SK-N-SH treated with all-trans-retinoic acid at 6 μM for 48 hours (cell line): ENCODE measurements around the gene ANKRD60.

Experiments used
- CSDC2 ChIP-seq: fragments of 250-450 bp; sonication (Bioruptor Pico); IDR thresholded peaks from 2 replicates; pipeline ENCODE4 v1.5.0; 2020; ENCODE audit warnings: mild to moderate bottlenecking, moderate library complexity
- ISL1 ChIP-seq: fragments of 250-450 bp; sonication (Bioruptor Pico); IDR thresholded peaks from 2 replicates; pipeline ENCODE4 v2.1.2; 2022; ENCODE audit warnings: mild to moderate bottlenecking, moderate library complexity
- OSR1 ChIP-seq: fragments of 250-450 bp; sonication (Bioruptor Pico); IDR thresholded peaks from 2 replicates; pipeline ENCODE4 v1.8.0; 2022; ENCODE audit warnings: moderate library complexity, mild to moderate bottlenecking, inconsistent platforms
- SNAI2 ChIP-seq: fragments of 250-450 bp; sonication (Bioruptor Pico); IDR thresholded peaks from 2 replicates; pipeline ENCODE4 v1.5.0; 2020; ENCODE audit warnings: mild to moderate bottlenecking, moderate library complexity
- TCF4 ChIP-seq: fragments of 250-450 bp; sonication (Bioruptor Pico); IDR thresholded peaks from 2 replicates; pipeline ENCODE4 v1.8.0; 2021; ENCODE audit warnings: mild to moderate bottlenecking, moderate library complexity, borderline replicate concordance
- ZFP3 ChIP-seq: fragments of 250-450 bp; sonication (Bioruptor Pico); IDR thresholded peaks from 2 replicates; pipeline ENCODE4 v1.5.0; 2020; ENCODE audit warnings: mild to moderate bottlenecking, moderate library complexity
- ZFP30 ChIP-seq: fragments of 450-650 bp; formaldehyde crosslinking; IDR thresholded peaks from 2 replicates; pipeline ENCODE4 v1.5.0; 2022; ENCODE audit warnings: mild to moderate bottlenecking, moderate library complexity
- ZNF70 ChIP-seq: fragments of 450-650 bp; formaldehyde crosslinking; IDR thresholded peaks from 2 replicates; pipeline ENCODE4 v1.5.0; 2020; ENCODE audit warnings: mild to moderate bottlenecking, moderate library complexity
- ZNF8 ChIP-seq: fragments of 450-650 bp; formaldehyde crosslinking; IDR thresholded peaks from 2 replicates; pipeline ENCODE4 v1.5.0; 2020; ENCODE audit warnings: mild to moderate bottlenecking, moderate library complexity
- TF ChIP-seq, protein P1 (sequence below): fragments of 250-450 bp; sonication (Bioruptor Pico); IDR thresholded peaks from 2 replicates; pipeline ENCODE4 v1.8.0; 2021; ENCODE audit warnings: low read depth, mild to moderate bottlenecking, moderate library complexity, borderline replicate concordance
- TF ChIP-seq, protein P2 (sequence below): fragments of 250-450 bp; sonication (Bioruptor Pico); IDR thresholded peaks from 2 replicates; pipeline ENCODE4 v1.5.1; 2020; ENCODE audit warnings: low read depth, mild to moderate bottlenecking, moderate library complexity
- TF ChIP-seq, protein P3 (sequence below): fragments of 250-450 bp; sonication (Bioruptor Pico); IDR thresholded peaks from 2 replicates; pipeline ENCODE4 v1.8.0; 2020; ENCODE audit warnings: mild to moderate bottlenecking, moderate library complexity, borderline replicate concordance

DNA sequence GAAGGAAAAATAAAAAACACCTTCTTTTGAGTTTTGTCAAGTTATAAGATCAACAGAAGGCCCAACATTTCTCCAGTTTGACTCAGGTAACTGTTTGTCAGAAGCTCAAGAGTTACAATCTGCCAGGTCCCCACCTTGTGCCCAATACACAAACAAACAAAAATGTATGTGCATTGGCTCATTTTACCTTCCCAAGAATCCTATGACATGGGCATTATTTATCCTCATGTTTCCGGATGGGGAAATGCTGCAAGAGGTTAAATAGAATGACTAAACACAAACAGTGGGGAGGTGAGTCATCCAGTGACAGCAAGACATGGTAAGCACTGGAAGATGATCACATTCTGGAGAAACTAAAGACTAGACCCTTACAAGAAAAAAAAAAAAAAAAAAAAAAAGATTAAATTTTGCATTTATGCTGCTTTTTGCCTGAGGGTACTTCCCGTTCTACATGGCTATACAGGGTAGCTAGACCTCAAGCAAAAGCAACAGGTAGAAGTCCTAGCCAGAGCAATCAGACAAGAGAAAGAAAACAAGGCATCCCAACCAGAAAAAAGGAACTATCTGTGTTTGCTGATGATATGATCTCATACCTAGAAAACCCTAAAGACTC lies 23.6 kb upstream of the ANKRD60 start:
- TF ChIP-seq TCF4 (CRISPR knock-in tag), result no peak
- TF ChIP-seq ZFP30 (CRISPR knock-in tag), result no peak
- TF ChIP-seq, protein P1, sequence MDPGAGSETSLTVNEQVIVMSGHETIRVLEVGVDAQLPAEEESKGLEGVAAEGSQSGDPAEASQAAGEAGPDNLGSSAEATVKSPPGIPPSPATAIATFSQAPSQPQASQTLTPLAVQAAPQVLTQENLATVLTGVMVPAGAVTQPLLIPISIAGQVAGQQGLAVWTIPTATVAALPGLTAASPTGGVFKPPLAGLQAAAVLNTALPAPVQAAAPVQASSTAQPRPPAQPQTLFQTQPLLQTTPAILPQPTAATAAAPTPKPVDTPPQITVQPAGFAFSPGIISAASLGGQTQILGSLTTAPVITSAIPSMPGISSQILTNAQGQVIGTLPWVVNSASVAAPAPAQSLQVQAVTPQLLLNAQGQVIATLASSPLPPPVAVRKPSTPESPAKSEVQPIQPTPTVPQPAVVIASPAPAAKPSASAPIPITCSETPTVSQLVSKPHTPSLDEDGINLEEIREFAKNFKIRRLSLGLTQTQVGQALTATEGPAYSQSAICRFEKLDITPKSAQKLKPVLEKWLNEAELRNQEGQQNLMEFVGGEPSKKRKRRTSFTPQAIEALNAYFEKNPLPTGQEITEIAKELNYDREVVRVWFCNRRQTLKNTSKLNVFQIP (CRISPR knock-in tag), result no peak
- no peak for TF ChIP-seq OSR1 (CRISPR knock-in tag)
- TF ChIP-seq CSDC2, result no peak
- TF ChIP-seq, protein P2, sequence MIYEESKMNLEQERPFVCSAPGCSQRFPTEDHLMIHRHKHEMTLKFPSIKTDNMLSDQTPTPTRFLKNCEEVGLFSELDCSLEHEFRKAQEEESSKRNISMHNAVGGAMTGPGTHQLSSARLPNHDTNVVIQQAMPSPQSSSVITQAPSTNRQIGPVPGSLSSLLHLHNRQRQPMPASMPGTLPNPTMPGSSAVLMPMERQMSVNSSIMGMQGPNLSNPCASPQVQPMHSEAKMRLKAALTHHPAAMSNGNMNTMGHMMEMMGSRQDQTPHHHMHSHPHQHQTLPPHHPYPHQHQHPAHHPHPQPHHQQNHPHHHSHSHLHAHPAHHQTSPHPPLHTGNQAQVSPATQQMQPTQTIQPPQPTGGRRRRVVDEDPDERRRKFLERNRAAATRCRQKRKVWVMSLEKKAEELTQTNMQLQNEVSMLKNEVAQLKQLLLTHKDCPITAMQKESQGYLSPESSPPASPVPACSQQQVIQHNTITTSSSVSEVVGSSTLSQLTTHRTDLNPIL, result no peak
- no peak for TF ChIP-seq SNAI2
- TF ChIP-seq ZFP3 (CRISPR knock-in tag), result peak; percentile 57; the same call in 1 of the 2 replicates
- no peak for TF ChIP-seq ZNF8
- TF ChIP-seq, protein P3, sequence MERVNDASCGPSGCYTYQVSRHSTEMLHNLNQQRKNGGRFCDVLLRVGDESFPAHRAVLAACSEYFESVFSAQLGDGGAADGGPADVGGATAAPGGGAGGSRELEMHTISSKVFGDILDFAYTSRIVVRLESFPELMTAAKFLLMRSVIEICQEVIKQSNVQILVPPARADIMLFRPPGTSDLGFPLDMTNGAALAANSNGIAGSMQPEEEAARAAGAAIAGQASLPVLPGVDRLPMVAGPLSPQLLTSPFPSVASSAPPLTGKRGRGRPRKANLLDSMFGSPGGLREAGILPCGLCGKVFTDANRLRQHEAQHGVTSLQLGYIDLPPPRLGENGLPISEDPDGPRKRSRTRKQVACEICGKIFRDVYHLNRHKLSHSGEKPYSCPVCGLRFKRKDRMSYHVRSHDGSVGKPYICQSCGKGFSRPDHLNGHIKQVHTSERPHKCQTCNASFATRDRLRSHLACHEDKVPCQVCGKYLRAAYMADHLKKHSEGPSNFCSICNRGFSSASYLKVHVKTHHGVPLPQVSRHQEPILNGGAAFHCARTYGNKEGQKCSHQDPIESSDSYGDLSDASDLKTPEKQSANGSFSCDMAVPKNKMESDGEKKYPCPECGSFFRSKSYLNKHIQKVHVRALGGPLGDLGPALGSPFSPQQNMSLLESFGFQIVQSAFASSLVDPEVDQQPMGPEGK (CRISPR knock-in tag), result no peak
- TF ChIP-seq ISL1, result no peak
- TF ChIP-seq ZNF70 (CRISPR knock-in tag), result no peak
